Body of pancreas (tissue), 4 donors: ENCODE results near the gene RPL10A. TPM values are rescaled to one million over a fixed set of nuclear protein-coding genes. Genes with fewer than 3 reads are reported as not detected.

ENCODE experiments used
- ATAC-seq: fragments of 150-250 bp; one replicate; pipeline ENCODE4 v1.9.1; 2016
- DNase-seq, 4 donors: peaks; one replicate each; pipeline ENCODE4 v3.0.0-alpha.2; 2019
- H3K27ac ChIP-seq, 4 donors: fragments of 200-600 bp; sonication (generic); 1 replicate in 3 of 4; 2 replicates in 1 of 4; pipeline versions ENCODE4 v1.5.1 to v1.6.1; 2016 to 2019; ENCODE audit warnings: mild to moderate bottlenecking in 1 of 4, mixed read lengths in 1 of 4, moderate library complexity in 1 of 4
- H3K27me3 ChIP-seq, 2 donors: fragments of 200-600 bp; sonication (generic); one replicate each; pipeline ENCODE4 v1.6.0; 2016; ENCODE audit warnings: mild to moderate bottlenecking in 1 of 2
- H3K36me3 ChIP-seq, 2 donors: fragments of 200-600 bp; sonication (generic); replicated peaks in 1 of 2; 2 replicates each; pipeline ENCODE4 v1.5.1; 2016; ENCODE audit warnings: low read depth in 2 of 2; ENCODE audit not compliant: insufficient read depth in 1 of 2
- H3K4me1 ChIP-seq: fragments of 200-600 bp; sonication (generic); one replicate; pipeline ENCODE4 v1.6.0; 2016
- H3K4me3 ChIP-seq, 2 donors: fragments of 200-600 bp; sonication (generic); 1 replicate in 1 of 2; 2 replicates in 1 of 2; pipeline ENCODE4 v1.5.1; 2016 to 2019
- H3K9me3 ChIP-seq, 3 donors: fragments of 200-600 bp; sonication (generic); 1 replicate in 2 of 3; 2 replicates in 1 of 3; pipeline ENCODE4 v1.5.1; 2016
- POLR2A ChIP-seq, 3 donors: fragments of 450-650 bp; IDR thresholded peaks; one replicate each; pipeline ENCODE4 v1.6.1; 2016; ENCODE audit warnings: antibody characterized with exemption in 3 of 3, mild to moderate bottlenecking in 2 of 3
- WGBS, 2 donors: methylation state at CpG; one replicate each; pipeline ENCODE4 v1.1.5; 2017; 5-methylcytosine and 5-hydroxymethylcytosine counted together
- intact Hi-C: fragments of 100-400 bp; cut with DNase I; formaldehyde crosslinking; loops from one replicate; pipeline ENCODE4 v1.15.1; 2023
- total RNA-seq, 2 donors: library from RNA; depleted of rRNA; stranded (reverse); fragments of >200 nt; gene quantifications; one replicate each; pipeline ENCODE4 v1.1.0, GENCODE V29; 2016
- TF ChIP-seq, protein P1 (sequence below), 7 experiments: fragments of 450-650 bp in 4 of 7; fragments of 200-600 bp in 3 of 7; sonication (generic) in 3 of 7; IDR thresholded peaks; one replicate each; pipeline ENCODE4 v1.5.1; 2016 to 2019; ENCODE audit warnings: antibody characterized with exemption in 7 of 7

The RPL10A gene
- total RNA-seq, 2 donors from 2014 or later: 563 to 782 TPM

DNA sequence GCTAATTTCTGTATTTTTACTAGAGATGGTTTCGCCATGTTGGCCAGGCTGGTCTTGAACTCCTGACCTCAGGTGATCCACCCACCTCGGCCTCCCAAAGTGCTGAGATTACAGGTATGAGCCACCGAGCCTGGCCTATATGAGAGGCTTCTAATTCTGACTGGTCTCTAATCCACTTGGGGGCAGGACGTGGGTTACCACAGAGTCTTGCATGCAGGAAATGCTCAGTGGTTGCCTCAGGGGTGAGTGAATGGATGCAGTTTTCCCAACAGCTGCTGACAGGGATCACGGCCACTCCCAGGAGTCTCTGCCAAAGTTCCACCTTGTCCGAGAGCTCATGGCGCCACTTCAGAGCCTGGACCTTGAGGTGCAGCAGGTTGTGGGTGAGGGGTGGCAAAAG lies 22.5 kb upstream of the RPL10A start:
- no peaks in the 10 kb centered on the region for H3K9me3 ChIP-seq
- intact Hi-C loops: loop anchor here (5.0 kb wide), 1 partner anchor 98 kb away; no protein-coding TSS in a partner anchor
- H3K36me3 ChIP-seq: no peaks in the 10 kb centered on the region
- DNase-seq: no peak
- H3K27ac ChIP-seq: no peak overlapping the region
- 80% methylated on average over 1 to 7 of the region's 7 CpGs for WGBS, 2 donors
- no peaks in the 10 kb centered on the region for H3K27me3 ChIP-seq
- ATAC-seq: no peak
- TF ChIP-seq, protein P1, sequence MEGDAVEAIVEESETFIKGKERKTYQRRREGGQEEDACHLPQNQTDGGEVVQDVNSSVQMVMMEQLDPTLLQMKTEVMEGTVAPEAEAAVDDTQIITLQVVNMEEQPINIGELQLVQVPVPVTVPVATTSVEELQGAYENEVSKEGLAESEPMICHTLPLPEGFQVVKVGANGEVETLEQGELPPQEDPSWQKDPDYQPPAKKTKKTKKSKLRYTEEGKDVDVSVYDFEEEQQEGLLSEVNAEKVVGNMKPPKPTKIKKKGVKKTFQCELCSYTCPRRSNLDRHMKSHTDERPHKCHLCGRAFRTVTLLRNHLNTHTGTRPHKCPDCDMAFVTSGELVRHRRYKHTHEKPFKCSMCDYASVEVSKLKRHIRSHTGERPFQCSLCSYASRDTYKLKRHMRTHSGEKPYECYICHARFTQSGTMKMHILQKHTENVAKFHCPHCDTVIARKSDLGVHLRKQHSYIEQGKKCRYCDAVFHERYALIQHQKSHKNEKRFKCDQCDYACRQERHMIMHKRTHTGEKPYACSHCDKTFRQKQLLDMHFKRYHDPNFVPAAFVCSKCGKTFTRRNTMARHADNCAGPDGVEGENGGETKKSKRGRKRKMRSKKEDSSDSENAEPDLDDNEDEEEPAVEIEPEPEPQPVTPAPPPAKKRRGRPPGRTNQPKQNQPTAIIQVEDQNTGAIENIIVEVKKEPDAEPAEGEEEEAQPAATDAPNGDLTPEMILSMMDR (IDR thresholded peaks at IDR 0.05): no peak
- H3K4me1 ChIP-seq: no peaks in the 10 kb centered on the region
- H3K4me3 ChIP-seq: no peak overlapping the region

DNA sequence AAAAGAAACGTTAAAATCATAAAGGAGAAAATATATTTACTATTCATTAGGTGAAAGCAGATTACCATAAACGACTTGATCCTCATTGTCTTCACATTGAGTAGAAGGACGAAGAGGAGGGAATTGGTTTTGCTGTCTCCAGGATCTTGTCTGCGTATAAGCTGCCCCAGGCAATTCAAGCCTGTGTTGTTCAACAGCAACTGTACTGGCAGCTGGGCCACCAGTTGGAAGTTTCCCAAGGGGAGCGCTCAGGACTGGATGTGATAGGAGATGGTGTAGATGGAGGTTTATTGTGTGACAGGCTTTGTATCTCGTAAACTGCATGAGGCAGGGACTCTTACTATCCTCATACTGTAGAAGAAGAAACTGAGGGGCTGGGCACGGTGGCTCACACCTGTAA lies 20.0 kb upstream of the RPL10A start:
- Histone ChIP-seq H3K27me3 (no peaks in the 10 kb centered on the region), H3K27ac (no peak overlapping the region), H3K4me1 (peaks cover 14% of the 10 kb centered on the region), H3K36me3 (no peaks in the 10 kb centered on the region), H3K9me3 (no peaks in the 10 kb centered on the region), H3K4me3 (no peak overlapping the region)
- TF ChIP-seq, protein P1 (IDR thresholded peaks at IDR 0.05): no peak
- no peak for TF ChIP-seq POLR2A (IDR thresholded peaks at IDR 0.05)
- ATAC-seq (no peak), DNase-seq (no peak)
- WGBS, 2 donors: 65 to 67% methylated on average over 7 of the region's 7 CpGs
- intact Hi-C loops: loop anchor here (5.0 kb wide), 1 partner anchor 101 kb away; no protein-coding TSS in a partner anchor

DNA sequence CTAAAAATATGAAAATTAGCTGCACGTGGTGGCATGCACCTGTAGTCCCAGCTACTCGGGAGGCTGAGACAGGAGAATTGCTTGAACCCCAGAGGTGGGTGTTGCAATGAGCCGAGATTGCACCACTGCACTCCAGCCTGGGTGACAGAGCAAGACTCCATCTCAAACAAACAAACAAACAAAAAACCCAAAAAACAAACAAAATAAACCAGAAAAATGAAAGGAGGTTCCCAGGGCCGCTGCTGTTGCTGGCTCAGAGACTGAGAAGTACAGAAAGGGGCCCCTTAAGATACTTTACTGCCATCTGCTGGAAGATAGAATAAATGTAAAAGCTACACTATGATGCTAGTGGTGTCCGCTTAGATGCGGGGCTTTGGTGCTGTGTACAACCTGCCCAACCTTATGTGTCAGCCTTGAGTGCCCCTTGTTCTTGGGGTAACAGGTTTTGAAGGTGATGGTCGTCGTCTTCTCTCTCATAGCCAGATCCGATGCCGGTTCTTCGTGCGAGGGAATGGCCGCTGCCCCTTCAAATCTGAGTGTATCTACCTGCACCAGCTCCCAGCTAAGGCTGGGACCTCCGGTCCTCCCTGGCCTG lies 18.8 kb upstream of the RPL10A start:
- no peak overlapping the region for H3K4me3 ChIP-seq
- H3K36me3 ChIP-seq: no peaks in the 10 kb centered on the region
- peaks cover 23% of the 10 kb centered on the region for H3K4me1 ChIP-seq
- H3K27me3 ChIP-seq: no peaks in the 10 kb centered on the region
- DNase-seq: peak; percentile 24 to 37 (median 36)
- H3K9me3 ChIP-seq: no peaks in the 10 kb centered on the region
- WGBS, 2 donors: 18 to 20% methylated on average over 12 to 14 of the region's 14 CpGs
- peak; percentile 57 for ATAC-seq
- H3K27ac ChIP-seq: no peak overlapping the region
- no peak for TF ChIP-seq POLR2A (IDR thresholded peaks at IDR 0.05)
- TF ChIP-seq, protein P1 (IDR thresholded peaks at IDR 0.05): peak; percentile 54 to 83 (median 81)
- intact Hi-C loops: loop anchor here (5.0 kb wide), 1 partner anchor 102 kb away; no protein-coding TSS in a partner anchor

GRCh38 chr6:35451354-35452182 lies 16.6 kb upstream of the RPL10A start:
- DNase-seq (peak in 1 of 4 donors; percentile 29), ATAC-seq (no peak)
- Histone ChIP-seq H3K4me1 (peaks cover 23% of the 10 kb centered on the region), H3K36me3 (no peaks in the 10 kb centered on the region), H3K27me3 (no peaks in the 10 kb centered on the region), H3K27ac (no peak overlapping the region), H3K9me3 (no peaks in the 10 kb centered on the region), H3K4me3 (no peak overlapping the region)
- TF ChIP-seq, protein P1 (IDR thresholded peaks at IDR 0.05): no peak
- no peak for TF ChIP-seq POLR2A (IDR thresholded peaks at IDR 0.05)
- intact Hi-C loops: loop anchor here (5.0 kb wide), 1 partner anchor 154 kb away; the partner anchor contains the start of gene DEF6
- 10 to 13% methylated on average over 11 to 17 of the region's 20 CpGs for WGBS, 2 donors
